AG09309 (cell line): Measurements from ENCODE around the gene METTL25.
A peak's percentile ranks its signal among the peaks of the same experiment; 100 is the strongest.
"Not testable (repeated sequence)": the region's sequence is repeated elsewhere in the genome, so short reads cannot be mapped to it uniquely, and the experiment has no call there.

Experiments
- DNase-seq: peaks from one replicate; pipeline ENCODE4 v3.0.0-alpha.2; 2010; ENCODE audit warnings: low read depth
- H3K4me3 ChIP-seq: 2 replicates; pipeline ENCODE4 v1.5.1; 2011; ENCODE audit warnings: mild to moderate bottlenecking, low read depth, low read length, moderate library complexity; ENCODE audit not compliant: control insufficient read depth
- TF ChIP-seq, protein P1 (sequence below): IDR thresholded peaks from 2 replicates; pipeline ENCODE4 v1.5.1; 2011; ENCODE audit warnings: mild to moderate bottlenecking, low read depth, low read length, inconsistent platforms; ENCODE audit not compliant: insufficient read depth, control insufficient read depth; ENCODE audit errors: missing control alignments

The METTL25 gene

DNA sequence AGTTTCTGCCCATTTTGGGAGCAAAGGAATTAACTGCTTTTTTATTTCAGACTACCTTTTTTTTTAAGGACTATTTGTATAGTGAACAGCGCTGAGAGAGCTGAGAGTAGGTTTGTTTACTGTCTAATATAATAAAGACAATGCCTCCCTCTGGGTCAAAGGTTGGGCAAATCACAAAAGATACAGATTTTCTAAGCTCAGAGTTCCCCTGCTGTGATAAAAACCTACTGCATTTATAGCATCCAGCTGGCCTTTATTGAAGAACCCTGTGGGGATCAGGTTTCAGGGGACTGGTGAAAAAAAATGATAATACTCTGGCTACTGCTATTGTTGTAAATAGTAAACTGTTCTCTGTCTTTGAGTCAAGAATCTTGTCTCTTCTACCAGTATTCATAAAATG, 28.8 kb upstream of the METTL25 start:
- H3K4me3 ChIP-seq, result no peak overlapping the region
- TF ChIP-seq, protein P1, sequence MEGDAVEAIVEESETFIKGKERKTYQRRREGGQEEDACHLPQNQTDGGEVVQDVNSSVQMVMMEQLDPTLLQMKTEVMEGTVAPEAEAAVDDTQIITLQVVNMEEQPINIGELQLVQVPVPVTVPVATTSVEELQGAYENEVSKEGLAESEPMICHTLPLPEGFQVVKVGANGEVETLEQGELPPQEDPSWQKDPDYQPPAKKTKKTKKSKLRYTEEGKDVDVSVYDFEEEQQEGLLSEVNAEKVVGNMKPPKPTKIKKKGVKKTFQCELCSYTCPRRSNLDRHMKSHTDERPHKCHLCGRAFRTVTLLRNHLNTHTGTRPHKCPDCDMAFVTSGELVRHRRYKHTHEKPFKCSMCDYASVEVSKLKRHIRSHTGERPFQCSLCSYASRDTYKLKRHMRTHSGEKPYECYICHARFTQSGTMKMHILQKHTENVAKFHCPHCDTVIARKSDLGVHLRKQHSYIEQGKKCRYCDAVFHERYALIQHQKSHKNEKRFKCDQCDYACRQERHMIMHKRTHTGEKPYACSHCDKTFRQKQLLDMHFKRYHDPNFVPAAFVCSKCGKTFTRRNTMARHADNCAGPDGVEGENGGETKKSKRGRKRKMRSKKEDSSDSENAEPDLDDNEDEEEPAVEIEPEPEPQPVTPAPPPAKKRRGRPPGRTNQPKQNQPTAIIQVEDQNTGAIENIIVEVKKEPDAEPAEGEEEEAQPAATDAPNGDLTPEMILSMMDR, result no peak
- DNase-seq, result no peak

GRCh38 chr12:82350161-82350560, 8.2 kb upstream of the METTL25 start:
- no peak for DNase-seq
- no peak overlapping the region for H3K4me3 ChIP-seq
- TF ChIP-seq, protein P1, result no peak

DNA sequence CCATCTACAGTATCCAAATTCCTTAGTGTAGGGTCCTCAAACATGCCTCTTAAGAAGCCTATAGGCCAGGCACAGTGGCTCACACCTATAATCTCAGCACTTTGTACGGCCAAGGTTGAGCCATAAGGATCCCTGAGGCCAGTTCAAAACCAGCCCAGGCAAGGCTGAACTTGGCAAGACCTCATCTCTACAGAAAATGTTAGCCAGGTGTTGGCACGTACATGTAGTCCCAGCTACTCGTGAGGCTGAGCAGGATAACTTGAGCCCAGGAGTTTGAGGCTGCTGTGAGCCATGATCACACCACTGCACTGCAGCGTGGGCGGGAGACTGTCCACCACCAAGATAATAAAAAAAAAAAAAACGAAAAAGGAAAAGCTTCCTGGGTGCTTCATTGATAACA, 6.9 kb upstream of the METTL25 start:
- no peak overlapping the region for H3K4me3 ChIP-seq
- TF ChIP-seq, protein P1, result no peak
- DNase-seq, result no peak

DNA sequence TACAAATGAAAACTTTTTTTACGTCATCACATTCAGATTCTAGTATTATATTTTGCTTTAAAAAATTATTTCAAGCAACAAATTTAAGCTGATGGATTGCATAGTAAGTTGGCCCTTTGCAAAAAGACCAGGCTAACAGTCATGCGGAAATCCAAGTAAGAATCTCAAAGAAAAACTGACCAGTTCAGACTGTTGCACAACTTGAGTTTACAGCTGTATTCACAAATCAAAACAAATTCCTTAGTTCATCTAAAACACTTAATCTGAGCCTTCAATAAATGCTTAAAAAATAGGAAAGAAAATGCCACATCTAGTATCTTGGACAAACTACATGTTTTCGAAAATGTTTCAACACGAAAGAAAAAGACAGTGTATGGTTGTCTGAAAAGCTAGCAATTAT, 989 bp upstream of the METTL25 start:
- DNase-seq, result no peak
- H3K4me3 ChIP-seq, result peak overlapping the region; percentile 79
- TF ChIP-seq, protein P1, result no peak

- TF ChIP-seq, protein P1, result no peak
- DNase-seq, result no peak
- H3K4me3 ChIP-seq, result peak overlapping the region; percentile 79
Observed at GRCh38 chr12:82357845-82358199, 507 bp upstream of the METTL25 start.

GRCh38 chr12:82359115-82359478, 768 bp downstream of the METTL25 start:
- H3K4me3 ChIP-seq, result peak overlapping the region; percentile 79
- TF ChIP-seq, protein P1, result no peak
- no peak for DNase-seq

DNA sequence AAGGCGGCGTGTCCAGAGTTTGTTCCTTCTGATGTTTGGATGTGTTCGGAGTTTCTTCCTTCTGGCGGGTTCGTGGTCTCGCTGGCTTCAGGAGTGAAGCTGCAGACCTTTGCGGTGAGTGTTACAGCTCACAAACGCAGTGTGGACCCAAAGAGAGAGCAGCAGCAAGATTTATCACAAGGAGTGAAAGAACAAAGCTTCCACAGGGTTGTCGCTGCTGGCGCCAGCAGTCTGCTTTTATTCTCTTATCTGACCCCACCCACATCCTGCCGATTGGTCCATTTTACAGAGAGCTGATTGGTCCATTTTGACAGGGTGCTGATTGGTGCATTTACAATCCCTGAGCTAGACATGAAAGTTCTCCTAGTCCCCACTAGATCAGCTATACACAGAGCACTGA, 2.5 kb downstream of the METTL25 start:
- not testable (repeated sequence) for H3K4me3 ChIP-seq, DNase-seq

- TF ChIP-seq, protein P1, result no peak
- no peak for DNase-seq
- no peak overlapping the region for H3K4me3 ChIP-seq
Observed at GRCh38 chr12:82361461-82361915, 3.2 kb downstream of the METTL25 start.
